ENCODE measurements around the gene ETFA.

Gene ETFA

DNA sequence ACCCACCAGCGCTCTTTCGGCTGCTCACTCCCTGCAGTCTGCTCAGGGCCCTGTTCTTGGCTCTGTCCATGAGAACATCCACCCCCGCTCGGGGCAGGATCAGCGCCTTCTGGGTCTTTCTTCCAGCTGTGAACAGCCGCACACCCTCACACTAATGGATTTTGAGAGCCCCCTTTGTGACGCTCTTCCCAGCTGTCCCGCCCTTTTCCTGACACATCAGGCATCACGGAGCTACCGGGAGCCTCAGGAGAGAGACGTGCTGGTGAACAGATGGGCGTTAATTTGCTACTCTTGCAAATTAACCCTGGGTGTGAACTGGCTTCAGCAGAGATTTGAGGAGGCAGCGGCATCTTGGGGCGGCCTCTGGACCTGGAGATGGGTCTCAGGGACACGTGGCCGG is 138.5 kb downstream of the ETFA start:
- no peak overlapping the region for H2AFZ ChIP-seq (ENCODE audit: low read depth)
- H4K20me1 ChIP-seq (ENCODE audit: insufficient read depth), result no peaks in the 10 kb centered on the region
- H3K27me3 ChIP-seq (ENCODE audit: insufficient read depth, low read depth), result no peaks in the 10 kb centered on the region
- H3K4me3 ChIP-seq (IDR thresholded peaks at IDR 0.05; ENCODE audit: insufficient read depth, low read depth, low read length), result no peak overlapping the region
- no peak overlapping the region for H3K4me2 ChIP-seq
- TF ChIP-seq CTCF (conservative IDR thresholded peaks at IDR 0.05; ENCODE audit: low read depth, low read length), result no peak
- no peaks in the 10 kb centered on the region for H3K79me2 ChIP-seq (ENCODE audit: insufficient read depth, low read depth)
- no peaks in the 10 kb centered on the region for H3K36me3 ChIP-seq (ENCODE audit: insufficient read depth)
- H3K4me1 ChIP-seq (ENCODE audit: low read depth, poor library complexity, severe bottlenecking), result no peaks in the 10 kb centered on the region
- no peak overlapping the region for H3K9ac ChIP-seq
- H3K27ac ChIP-seq, result no peak overlapping the region

DNA sequence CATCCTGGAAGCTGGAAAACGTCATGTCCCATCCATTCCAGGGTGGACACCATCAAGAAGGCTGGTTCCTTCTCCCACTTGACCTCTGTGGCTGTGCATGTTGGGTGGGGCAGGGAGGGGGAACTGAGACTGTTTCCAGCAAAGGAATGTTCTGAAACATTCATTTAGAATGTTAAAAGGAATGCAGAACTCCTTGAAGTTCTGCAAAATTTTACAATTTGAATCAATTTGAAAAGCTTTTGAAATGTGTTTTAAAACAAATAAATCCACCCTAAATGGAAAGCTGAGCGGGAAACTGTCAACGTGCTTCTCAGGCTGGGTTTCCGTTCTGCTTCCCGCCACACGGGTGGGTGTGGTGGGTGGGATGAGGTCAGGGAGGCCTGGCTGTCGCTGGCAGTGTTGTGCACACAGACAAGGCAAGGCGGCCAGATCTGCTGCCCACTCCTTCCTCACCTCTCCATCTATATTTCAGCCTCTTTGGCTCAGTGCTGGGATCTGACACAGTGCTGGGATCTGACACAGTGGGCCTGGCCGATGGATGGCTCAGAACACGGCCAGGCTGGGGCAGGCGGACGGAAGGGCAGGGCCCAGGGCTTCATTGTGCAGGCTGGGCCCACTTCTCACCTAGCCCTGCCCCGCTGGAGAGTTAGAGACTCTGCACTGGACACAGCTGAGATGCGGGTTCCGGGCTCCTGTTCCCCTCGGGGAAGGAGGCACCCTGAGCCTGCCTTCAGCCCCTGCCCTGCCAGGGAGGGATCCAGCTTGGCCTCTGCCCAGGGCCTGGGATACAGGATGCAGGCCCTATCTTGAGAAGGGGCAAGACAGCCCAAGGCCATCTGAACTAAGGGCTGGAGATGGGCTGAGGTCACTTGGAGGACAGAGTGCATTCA is 141.1 kb downstream of the ETFA start:
- Histone ChIP-seq H3K36me3 (ENCODE audit: insufficient read depth) (no peaks in the 10 kb centered on the region), H3K9ac (no peak overlapping the region), H3K27me3 (ENCODE audit: insufficient read depth, low read depth) (no peaks in the 10 kb centered on the region), H4K20me1 (ENCODE audit: insufficient read depth) (no peaks in the 10 kb centered on the region), H3K4me3 (IDR thresholded peaks at IDR 0.05; ENCODE audit: insufficient read depth, low read depth, low read length) (no peak overlapping the region), H3K79me2 (ENCODE audit: insufficient read depth, low read depth) (no peaks in the 10 kb centered on the region), H2AFZ (ENCODE audit: low read depth) (no peak overlapping the region), H3K27ac (no peak overlapping the region), H3K4me1 (ENCODE audit: low read depth, poor library complexity, severe bottlenecking) (no peaks in the 10 kb centered on the region), H3K4me2 (no peak overlapping the region)
- TF ChIP-seq CTCF (conservative IDR thresholded peaks at IDR 0.05; ENCODE audit: low read depth, low read length), result no peak

- Histone ChIP-seq H4K20me1 (ENCODE audit: insufficient read depth) (no peaks in the 10 kb centered on the region), H3K9ac (no peak overlapping the region), H3K27me3 (ENCODE audit: insufficient read depth, low read depth) (no peaks in the 10 kb centered on the region), H2AFZ (ENCODE audit: low read depth) (no peak overlapping the region), H3K4me1 (ENCODE audit: low read depth, poor library complexity, severe bottlenecking) (no peaks in the 10 kb centered on the region), H3K4me2 (no peak overlapping the region), H3K4me3 (IDR thresholded peaks at IDR 0.05; ENCODE audit: insufficient read depth, low read depth, low read length) (no peak overlapping the region), H3K36me3 (ENCODE audit: insufficient read depth) (no peaks in the 10 kb centered on the region), H3K27ac (no peak overlapping the region), H3K79me2 (ENCODE audit: insufficient read depth, low read depth) (no peaks in the 10 kb centered on the region)
- no peak for TF ChIP-seq CTCF (conservative IDR thresholded peaks at IDR 0.05; ENCODE audit: low read depth, low read length)
These were observed 142.3 kb downstream of the ETFA start for GRCh38 chr15:76169018-76169417.

DNA sequence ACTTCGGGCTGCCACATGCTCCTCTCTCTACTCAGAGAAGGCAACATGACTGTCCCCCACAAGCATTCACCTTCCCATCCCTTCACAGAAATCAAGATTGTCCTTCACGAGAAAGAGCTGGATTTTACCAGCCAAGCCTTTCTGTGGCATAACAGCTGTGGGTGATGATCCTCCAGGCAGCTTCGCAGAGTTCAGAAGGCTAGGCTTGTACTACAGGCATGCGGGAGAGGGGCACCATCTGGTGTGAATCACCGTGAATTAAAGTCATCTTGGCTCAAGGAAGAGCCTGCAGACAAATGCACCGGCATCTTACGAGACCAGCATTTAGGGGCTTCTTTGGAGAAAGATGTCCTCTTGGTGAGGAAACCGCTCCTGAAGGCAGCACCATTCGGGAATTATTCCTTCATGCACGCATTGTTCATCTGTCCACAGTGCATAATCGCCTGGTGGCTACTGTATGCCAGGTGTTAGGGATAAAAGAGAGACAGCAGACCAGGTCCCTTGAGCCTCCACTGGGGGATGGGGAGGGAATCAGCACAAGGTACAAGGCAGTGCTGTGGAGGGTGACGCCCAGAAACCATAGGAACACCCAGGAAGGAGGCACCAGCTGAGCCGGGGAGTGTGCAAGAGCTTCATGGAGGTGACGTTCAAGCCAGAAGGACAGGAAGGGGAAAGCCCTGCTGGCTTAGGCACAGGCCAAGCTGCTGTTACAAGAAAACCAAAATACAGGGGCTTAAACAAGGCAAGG is 142.9 kb downstream of the ETFA start:
- Histone ChIP-seq H3K79me2 (ENCODE audit: insufficient read depth, low read depth) (no peaks in the 10 kb centered on the region), H3K36me3 (ENCODE audit: insufficient read depth) (no peaks in the 10 kb centered on the region), H3K27me3 (ENCODE audit: insufficient read depth, low read depth) (no peaks in the 10 kb centered on the region), H3K4me3 (IDR thresholded peaks at IDR 0.05; ENCODE audit: insufficient read depth, low read depth, low read length) (no peak overlapping the region), H3K9ac (no peak overlapping the region), H2AFZ (ENCODE audit: low read depth) (no peak overlapping the region), H3K4me2 (no peak overlapping the region), H4K20me1 (ENCODE audit: insufficient read depth) (no peaks in the 10 kb centered on the region), H3K4me1 (ENCODE audit: low read depth, poor library complexity, severe bottlenecking) (no peaks in the 10 kb centered on the region), H3K27ac (no peak overlapping the region)
- no peak for TF ChIP-seq CTCF (conservative IDR thresholded peaks at IDR 0.05; ENCODE audit: low read depth, low read length)

Data from KMS-11 (cell line).